SH-SY5Y (cell line): ENCODE results near the gene AKR1A1.

Experiments
- GATA2 ChIP-seq: IDR thresholded peaks from 2 replicates; pipeline ENCODE4 v1.6.1; 2011; ENCODE audit warnings: mild to moderate bottlenecking, low read depth, low read length
- GATA3 ChIP-seq: IDR thresholded peaks from 2 replicates; pipeline ENCODE4 v1.6.1; 2011; ENCODE audit warnings: low read depth, mild to moderate bottlenecking, low read length, moderate library complexity

DNA sequence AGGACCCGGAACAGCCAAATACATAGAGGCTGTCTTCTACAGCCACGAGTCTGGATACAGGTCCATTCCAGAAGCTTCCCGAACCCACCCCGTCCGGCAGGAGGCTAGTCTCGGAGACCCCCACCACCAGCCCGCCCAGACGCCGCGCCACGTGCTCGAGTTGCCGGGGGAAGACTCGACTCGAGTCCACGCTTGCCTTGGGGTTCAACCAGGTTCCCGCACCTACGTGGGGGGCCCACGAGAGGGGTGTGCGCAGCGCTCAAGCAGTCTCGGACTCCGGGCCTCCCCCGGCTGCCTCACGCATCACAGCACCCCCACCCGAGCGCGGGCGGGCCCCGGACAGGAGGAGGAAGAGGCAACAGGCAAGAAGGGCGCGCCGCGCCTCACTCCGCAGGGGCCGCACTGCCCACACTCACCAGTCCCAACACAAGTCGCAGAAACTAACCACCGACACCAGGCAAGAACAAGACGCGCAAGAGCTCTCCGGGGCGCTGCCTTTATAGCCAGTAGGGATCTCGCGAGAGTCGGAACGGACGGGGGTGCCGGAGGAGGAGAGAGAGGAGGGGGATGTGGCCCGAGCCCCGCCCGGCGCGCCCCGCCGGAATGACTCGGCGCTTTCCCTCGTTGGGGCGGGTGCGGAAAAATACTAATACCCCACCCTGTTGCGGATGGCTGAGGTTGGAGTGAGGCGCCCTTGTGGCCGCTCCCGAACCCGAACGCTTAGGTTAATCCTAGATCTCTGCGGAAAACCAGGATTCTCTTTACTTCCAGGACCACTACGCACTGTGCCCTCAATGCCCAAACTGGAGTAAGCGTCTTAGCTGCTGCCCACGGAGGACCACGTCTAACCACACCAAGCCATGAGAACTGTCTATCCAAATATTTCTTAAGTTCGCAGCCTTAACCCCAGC lies 29.0 kb upstream of the AKR1A1 start, which contains the start of gene PRDX1:
- TF ChIP-seq GATA3 (no peak), GATA2 (no peak)
